Measurements from ENCODE around the gene PRKCQ.
"Not testable (repeated sequence)": the region's sequence is repeated elsewhere in the genome, so short reads cannot be mapped to it uniquely, and the experiment has no call there.

The PRKCQ gene

DNA sequence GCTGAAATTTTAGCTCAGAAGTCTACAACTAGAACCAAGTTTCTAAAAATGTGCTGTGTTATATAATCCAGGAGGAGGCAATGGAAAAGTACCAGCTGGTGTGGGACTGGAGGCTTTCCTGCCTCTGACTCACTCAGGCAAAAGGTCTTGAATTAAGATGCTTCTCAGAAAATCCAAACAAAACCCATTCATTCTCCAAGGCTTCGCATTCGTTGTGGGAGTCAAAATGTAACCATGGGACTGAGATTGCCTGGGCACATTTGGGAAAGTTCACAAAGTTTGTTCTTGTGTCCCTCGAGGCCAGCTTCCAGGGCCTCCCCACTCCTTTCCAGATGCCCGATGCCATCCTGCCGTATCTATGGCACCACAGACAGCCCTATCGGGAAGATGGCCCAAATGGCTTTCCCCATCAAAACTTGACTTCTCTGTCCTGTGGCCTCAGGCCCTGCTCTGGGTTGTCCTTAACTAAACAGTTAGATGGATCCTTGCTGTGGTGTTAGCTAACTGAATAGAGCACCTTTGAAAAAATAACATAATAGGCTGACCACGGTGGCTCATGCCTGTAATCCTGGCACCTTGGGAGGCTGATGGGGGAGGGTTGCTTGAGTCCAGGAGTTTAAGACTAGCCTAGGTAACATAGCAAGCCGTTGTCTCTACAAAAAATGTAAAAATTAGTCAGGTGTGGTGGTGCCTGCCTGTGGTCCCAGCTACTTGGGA lies 196.8 kb downstream of the PRKCQ start:
- Histone ChIP-seq H3K27me3 (replicated peaks; ENCODE audit: control insufficient read depth, insufficient read depth, low read length) (no peaks in the 10 kb centered on the region; the same call in 1 of the 2 replicates), H3K4me3 (replicated peaks; ENCODE audit: low read depth, low read length) (no peak overlapping the region), H3K36me3 (ENCODE audit: control insufficient read depth, insufficient read depth, low read length) (no peaks in the 10 kb centered on the region)
- no peak for DNase-seq (ENCODE audit: extremely low read depth, insufficient read length)
- TF ChIP-seq, protein P1, sequence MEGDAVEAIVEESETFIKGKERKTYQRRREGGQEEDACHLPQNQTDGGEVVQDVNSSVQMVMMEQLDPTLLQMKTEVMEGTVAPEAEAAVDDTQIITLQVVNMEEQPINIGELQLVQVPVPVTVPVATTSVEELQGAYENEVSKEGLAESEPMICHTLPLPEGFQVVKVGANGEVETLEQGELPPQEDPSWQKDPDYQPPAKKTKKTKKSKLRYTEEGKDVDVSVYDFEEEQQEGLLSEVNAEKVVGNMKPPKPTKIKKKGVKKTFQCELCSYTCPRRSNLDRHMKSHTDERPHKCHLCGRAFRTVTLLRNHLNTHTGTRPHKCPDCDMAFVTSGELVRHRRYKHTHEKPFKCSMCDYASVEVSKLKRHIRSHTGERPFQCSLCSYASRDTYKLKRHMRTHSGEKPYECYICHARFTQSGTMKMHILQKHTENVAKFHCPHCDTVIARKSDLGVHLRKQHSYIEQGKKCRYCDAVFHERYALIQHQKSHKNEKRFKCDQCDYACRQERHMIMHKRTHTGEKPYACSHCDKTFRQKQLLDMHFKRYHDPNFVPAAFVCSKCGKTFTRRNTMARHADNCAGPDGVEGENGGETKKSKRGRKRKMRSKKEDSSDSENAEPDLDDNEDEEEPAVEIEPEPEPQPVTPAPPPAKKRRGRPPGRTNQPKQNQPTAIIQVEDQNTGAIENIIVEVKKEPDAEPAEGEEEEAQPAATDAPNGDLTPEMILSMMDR (IDR thresholded peaks at IDR 0.05; ENCODE audit: insufficient read depth, low read length, poor library complexity, severe bottlenecking) = no peak

DNA sequence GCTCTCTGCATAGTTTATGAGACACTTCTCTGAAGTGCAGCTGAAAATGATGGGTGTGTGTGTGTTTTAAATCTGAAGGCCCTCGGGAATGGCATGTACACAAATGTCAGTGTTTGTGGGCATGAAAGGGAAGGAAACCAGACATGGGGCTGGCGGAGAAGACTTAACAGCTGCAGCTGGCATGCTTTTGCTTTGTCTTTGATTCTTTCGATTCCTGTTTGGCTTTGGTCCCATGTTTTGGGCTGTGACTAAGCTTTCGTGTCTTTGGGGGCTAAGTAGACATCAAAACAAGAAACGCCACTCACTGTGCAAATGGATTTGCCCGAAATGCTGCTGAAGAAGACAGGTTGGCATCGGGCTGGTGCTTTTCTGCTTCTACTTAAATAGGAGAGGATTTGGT lies 198.0 kb downstream of the PRKCQ start:
- DNase-seq (ENCODE audit: extremely low read depth, insufficient read length) = no peak
- no peak overlapping the region for H3K4me3 ChIP-seq (replicated peaks; ENCODE audit: low read depth, low read length)
- TF ChIP-seq, protein P1 (IDR thresholded peaks at IDR 0.05; ENCODE audit: insufficient read depth, low read length, poor library complexity, severe bottlenecking) = no peak

DNA sequence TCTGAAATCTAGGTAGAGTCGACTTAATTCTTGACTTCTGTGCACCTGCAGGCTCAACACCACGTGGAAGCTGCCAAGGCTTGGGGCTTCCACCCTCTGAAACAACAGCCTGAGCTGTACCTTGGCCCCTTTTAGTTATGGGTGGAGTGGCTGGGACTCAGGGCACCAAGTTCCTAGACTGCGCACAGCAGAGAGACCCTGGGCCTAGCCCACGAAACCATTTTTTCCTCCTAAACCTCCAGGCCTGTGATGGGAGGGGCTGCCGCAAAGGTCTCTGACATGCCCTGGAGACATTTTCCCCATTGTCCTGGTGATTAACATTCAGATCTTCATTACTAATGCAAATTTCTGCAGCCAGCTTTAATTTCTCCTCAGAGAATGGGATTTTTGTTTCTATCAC lies 199.6 kb downstream of the PRKCQ start:
- not testable (repeated sequence) for H3K36me3 ChIP-seq (ENCODE audit: control insufficient read depth, insufficient read depth, low read length); DNase-seq (ENCODE audit: extremely low read depth, insufficient read length); H3K27me3 ChIP-seq (replicated peaks; ENCODE audit: control insufficient read depth, insufficient read depth, low read length); H3K4me3 ChIP-seq (replicated peaks; ENCODE audit: low read depth, low read length)

More for the DNA sequence above, 198.0 kb downstream of the PRKCQ start:
- H3K36me3 ChIP-seq (ENCODE audit: control insufficient read depth, insufficient read depth, low read length) = no peaks in the 10 kb centered on the region
- H3K27me3 ChIP-seq (replicated peaks; ENCODE audit: control insufficient read depth, insufficient read depth, low read length) = no peaks in the 10 kb centered on the region

DNA sequence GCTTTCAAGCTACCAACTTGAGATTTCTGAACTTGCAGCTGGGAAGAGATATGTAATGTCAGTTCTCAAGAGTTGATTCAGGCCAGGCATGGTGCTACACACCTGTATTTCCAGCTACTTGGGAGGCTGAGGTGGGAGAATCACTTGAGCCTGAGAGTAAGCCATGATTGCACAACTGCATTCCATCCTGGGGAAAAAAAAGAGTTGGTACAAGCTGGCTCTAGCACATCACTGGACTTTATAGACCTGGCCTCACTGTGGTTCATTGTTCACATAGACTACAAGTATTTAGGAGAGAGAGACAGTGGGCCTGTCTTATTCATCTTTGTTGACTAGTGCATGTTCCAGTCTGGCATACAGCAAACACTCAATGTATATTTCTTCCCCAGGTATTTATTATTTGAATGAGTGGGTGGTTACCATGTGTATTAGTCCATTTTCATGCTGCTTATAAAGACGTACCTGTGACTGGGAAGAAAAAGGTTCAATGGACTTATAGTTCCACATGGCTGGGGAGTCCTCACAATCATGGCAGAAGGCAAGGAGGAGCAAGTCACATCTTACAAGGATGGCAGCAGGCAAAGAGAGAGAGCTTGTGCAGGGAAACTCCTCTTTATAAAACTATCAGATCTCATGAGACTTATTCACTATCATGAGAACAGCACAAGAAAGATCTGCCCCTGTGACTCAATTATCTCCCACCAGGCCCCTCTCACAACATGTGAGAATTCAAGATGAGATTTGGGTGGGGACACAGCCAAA lies 200.9 kb downstream of the PRKCQ start:
- DNase-seq (ENCODE audit: extremely low read depth, insufficient read length) = no peak
- TF ChIP-seq, protein P1 (IDR thresholded peaks at IDR 0.05; ENCODE audit: insufficient read depth, low read length, poor library complexity, severe bottlenecking) = no peak
- no peaks in the 10 kb centered on the region for H3K36me3 ChIP-seq (ENCODE audit: control insufficient read depth, insufficient read depth, low read length)
- no peaks in the 10 kb centered on the region for H3K27me3 ChIP-seq (replicated peaks; ENCODE audit: control insufficient read depth, insufficient read depth, low read length)
- no peak overlapping the region for H3K4me3 ChIP-seq (replicated peaks; ENCODE audit: low read depth, low read length)
